Colonic mucosa (tissue), 4 donors: ENCODE data around the gene GNB1. TPM values are rescaled to one million over a fixed set of nuclear protein-coding genes. Genes with fewer than 3 reads are reported as not detected.

ENCODE experiments used
- DNase-seq: peaks from one replicate; pipeline ENCODE4 v3.0.0-alpha.2; 2020
- H3K27ac ChIP-seq: fragments of 200-600 bp; one replicate; pipeline ENCODE4 v1.8.0; 2021
- H3K27me3 ChIP-seq: fragments of 200-600 bp; one replicate; pipeline ENCODE4 v1.8.0; 2021
- H3K36me3 ChIP-seq: fragments of 200-600 bp; one replicate; pipeline ENCODE4 v1.8.0; 2021
- H3K4me1 ChIP-seq: fragments of 200-600 bp; one replicate; pipeline ENCODE4 v1.8.0; 2021; ENCODE audit warnings: mild to moderate bottlenecking
- H3K4me3 ChIP-seq: fragments of 200-600 bp; one replicate; pipeline ENCODE4 v1.8.0; 2021
- H3K9ac ChIP-seq, 2 donors: one replicate each; pipeline ENCODE4 v1.7.0; 2013; ENCODE audit warnings: control low read depth in 2 of 2, low read depth in 2 of 2, low read length in 2 of 2
- H3K9me3 ChIP-seq: fragments of 200-600 bp; one replicate; pipeline ENCODE4 v1.8.0; 2021
- CTCF ChIP-seq: fragments of 200-600 bp; IDR thresholded peaks from one replicate; pipeline ENCODE4 v1.8.0; 2022; ENCODE audit warnings: antibody characterized with exemption, mild to moderate bottlenecking
- intact Hi-C: fragments of 100-400 bp; cut with DNase I; formaldehyde crosslinking; loops from one replicate; pipeline ENCODE4 v1.14.1; 2022
- total RNA-seq, 2 donors: library from RNA; stranded (reverse); fragmentation: NEBNext Ultra II Directional in 1 of 2; extraction: Animal tissue kit (Norgen Biotek cat#: 25700) in 1 of 2; gene quantifications; one replicate each; pipeline ENCODE4 v1.2.1, GENCODE V29; 2021
- donor health status: healthy.
- donor health status: DM: no; HTN: no; CAD: no.
- donor health status: DM: no; HTN: no; CAD: no.

GNB1 gene
- total RNA-seq, 2 donors from 2014 or later, result 281 to 367 TPM

DNA sequence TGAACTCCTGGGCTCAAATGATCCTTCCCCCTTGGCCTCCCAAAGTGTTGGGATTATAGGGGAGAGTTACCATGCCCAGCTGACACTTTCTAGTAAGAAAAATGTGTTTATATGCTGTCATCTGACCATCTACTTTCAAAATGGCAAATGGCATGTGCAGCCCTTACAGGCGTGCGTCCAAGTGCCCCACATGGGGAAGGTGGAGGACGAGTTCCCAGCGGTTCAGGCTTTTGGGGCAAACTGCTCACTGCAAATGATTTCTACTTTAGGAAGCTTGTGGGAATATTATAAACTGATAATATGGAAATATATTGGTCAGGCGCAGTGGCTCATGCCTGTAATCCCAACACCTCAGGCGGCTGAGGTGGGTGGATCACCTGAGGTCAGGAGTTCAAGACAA is 71.1 kb downstream of the GNB1 start:
- no peaks in the 10 kb centered on the region for H3K27me3 ChIP-seq
- no peaks in the 10 kb centered on the region for H3K4me1 ChIP-seq
- no peak overlapping the region for H3K27ac ChIP-seq
- no peaks in the 10 kb centered on the region for H3K9me3 ChIP-seq
- no peaks in the 10 kb centered on the region for H3K36me3 ChIP-seq
- no peak for DNase-seq
- no peak for TF ChIP-seq CTCF
- H3K9ac ChIP-seq, result no peak overlapping the region
- H3K4me3 ChIP-seq, result no peak overlapping the region
- intact Hi-C loops, result no loop called here

- H3K9me3 ChIP-seq, result no peaks in the 10 kb centered on the region
- DNase-seq, result no peak
Measured at GRCh38 chr1:1817221-1817620, 73.7 kb downstream of the GNB1 start.

GRCh38 chr1:1815606-1816281 is 75.1 kb downstream of the GNB1 start:
- Histone ChIP-seq H3K36me3 (peaks cover 11% of the 10 kb centered on the region), H3K4me3 (no peak overlapping the region), H3K9ac (no peak overlapping the region), H3K27me3 (no peaks in the 10 kb centered on the region), H3K27ac (no peak overlapping the region), H3K9me3 (no peaks in the 10 kb centered on the region), H3K4me1 (no peaks in the 10 kb centered on the region)
- intact Hi-C loops, result no loop called here
- DNase-seq, result no peak
- TF ChIP-seq CTCF, result no peak

More at GRCh38 chr1:1817221-1817620, 73.7 kb downstream of the GNB1 start:
- Histone ChIP-seq H3K36me3 (peaks cover 11% of the 10 kb centered on the region), H3K27me3 (no peaks in the 10 kb centered on the region), H3K9ac (no peak overlapping the region), H3K27ac (no peak overlapping the region), H3K4me3 (no peak overlapping the region), H3K4me1 (no peaks in the 10 kb centered on the region)
- TF ChIP-seq CTCF, result no peak
- intact Hi-C loops, result no loop called here

GRCh38 chr1:1809489-1809888 is 81.4 kb downstream of the GNB1 start:
- H3K9me3 ChIP-seq, result no peaks in the 10 kb centered on the region
- DNase-seq, result no peak
- no peak overlapping the region for H3K9ac ChIP-seq
- no peak overlapping the region for H3K4me3 ChIP-seq
- TF ChIP-seq CTCF, result no peak
- no peaks in the 10 kb centered on the region for H3K27me3 ChIP-seq
- no peak overlapping the region for H3K27ac ChIP-seq
- intact Hi-C loops, result no loop called here
- peaks cover 11% of the 10 kb centered on the region for H3K36me3 ChIP-seq
- H3K4me1 ChIP-seq, result no peaks in the 10 kb centered on the region

DNA sequence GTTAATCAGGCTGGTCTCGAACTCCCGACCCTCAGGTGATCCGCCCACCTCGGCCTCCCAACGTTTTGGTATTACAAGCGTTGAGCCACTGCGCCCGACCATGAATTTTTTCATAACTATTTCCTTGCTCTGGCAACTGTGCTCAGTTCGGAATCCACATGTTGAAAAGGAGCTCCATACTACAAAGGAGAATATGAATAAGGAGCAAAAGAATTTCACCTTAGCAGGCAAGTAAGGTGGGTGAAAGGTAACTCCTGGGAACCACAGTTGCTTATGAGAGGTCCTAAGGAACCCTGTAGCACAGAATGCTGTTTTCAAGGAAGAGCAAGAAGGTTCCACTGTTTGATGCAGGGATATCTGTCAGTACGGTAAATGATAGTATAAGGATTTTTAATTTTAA is 82.7 kb downstream of the GNB1 start:
- H3K4me3 ChIP-seq, result no peak overlapping the region
- H3K9ac ChIP-seq, result no peak overlapping the region
- intact Hi-C loops, result no loop called here
- peaks cover 12% of the 10 kb centered on the region for H3K36me3 ChIP-seq
- no peak for DNase-seq
- TF ChIP-seq CTCF, result no peak
- H3K27me3 ChIP-seq, result no peaks in the 10 kb centered on the region
- H3K4me1 ChIP-seq, result no peaks in the 10 kb centered on the region
- no peak overlapping the region for H3K27ac ChIP-seq
- no peaks in the 10 kb centered on the region for H3K9me3 ChIP-seq
